Liver (tissue), 9 donors: ENCODE results near the gene RTN4RL1. TPM values are rescaled to one million over a fixed set of nuclear protein-coding genes. Genes with fewer than 3 reads are reported as not detected.
A peak's percentile ranks its signal among the peaks of the same experiment; 100 is the strongest.

Source experiments
- DNase-seq: peaks from one replicate; pipeline ENCODE4 v3.0.0-alpha.2; 2017; ENCODE audit warnings: low spot score
- H3K27ac ChIP-seq, 2 donors: one replicate each; pipeline ENCODE4 v1.7.0; 2013; ENCODE audit warnings: inconsistent platforms in 2 of 2, low read length in 2 of 2, control low read depth in 1 of 2, low read depth in 1 of 2, mild to moderate bottlenecking in 1 of 2
- H3K27me3 ChIP-seq, 4 donors: one replicate each; pipeline versions ENCODE4 v1.6.1 to v1.7.0; 2013; ENCODE audit warnings: low read length in 3 of 4, inconsistent platforms in 1 of 4, mild to moderate bottlenecking in 1 of 4, moderate library complexity in 1 of 4; ENCODE audit not compliant: control insufficient read depth in 4 of 4, insufficient read depth in 4 of 4
- H3K36me3 ChIP-seq, 4 donors: one replicate each; pipeline versions ENCODE4 v1.6.1 to v1.7.0; 2013; ENCODE audit warnings: low read length in 3 of 4, mild to moderate bottlenecking in 3 of 4, low read depth in 1 of 4, moderate library complexity in 1 of 4; ENCODE audit not compliant: control insufficient read depth in 4 of 4, insufficient read depth in 3 of 4
- H3K4me1 ChIP-seq, 4 donors: one replicate each; pipeline versions ENCODE4 v1.6.1 to v1.7.0; 2013; ENCODE audit warnings: low read length in 3 of 4, mild to moderate bottlenecking in 3 of 4, moderate library complexity in 1 of 4; ENCODE audit not compliant: control insufficient read depth in 4 of 4, insufficient read depth in 4 of 4
- H3K4me3 ChIP-seq, 3 donors: one replicate each; pipeline versions ENCODE4 v1.6.1 to v1.7.0; 2013; ENCODE audit warnings: low read length in 3 of 3, control low read depth in 1 of 3, low read depth in 1 of 3, mild to moderate bottlenecking in 1 of 3
- H3K9ac ChIP-seq, 2 donors: one replicate each; pipeline ENCODE4 v1.7.0; 2013; ENCODE audit warnings: low read length in 2 of 2, mild to moderate bottlenecking in 2 of 2, moderate library complexity in 2 of 2, control low read depth in 1 of 2, low read depth in 1 of 2
- H3K9me3 ChIP-seq, 4 donors: one replicate each; pipeline versions ENCODE4 v1.6.1 to v1.7.0; 2013; ENCODE audit warnings: low read length in 3 of 4; ENCODE audit not compliant: control insufficient read depth in 4 of 4
- FOXA1 ChIP-seq: IDR thresholded peaks from 2 replicates; pipeline ENCODE4 v1.6.1; 2016; ENCODE audit warnings: antibody characterized with exemption
- FOXA2 ChIP-seq: IDR thresholded peaks from 2 replicates; pipeline ENCODE4 v1.6.1; 2016; ENCODE audit warnings: antibody characterized with exemption
- GABPA ChIP-seq, 2 donors: IDR thresholded peaks in 1 of 2; conservative IDR thresholded peaks in 1 of 2; 2 replicates each; pipeline ENCODE4 v1.6.1; 2016; ENCODE audit warnings: antibody characterized with exemption in 2 of 2, mild to moderate bottlenecking in 1 of 2, moderate library complexity in 1 of 2
- HNF4A ChIP-seq, 2 donors: conservative IDR thresholded peaks; 2 replicates each; pipeline ENCODE4 v1.6.1; 2016; ENCODE audit warnings: antibody characterized with exemption in 2 of 2, mild to moderate bottlenecking in 2 of 2
- HNF4G ChIP-seq: IDR thresholded peaks from 2 replicates; pipeline ENCODE4 v1.6.1; 2016; ENCODE audit warnings: antibody characterized with exemption
- JUND ChIP-seq, 2 donors: IDR thresholded peaks; 2 replicates each; pipeline ENCODE4 v1.6.1; 2016; ENCODE audit warnings: antibody characterized with exemption in 2 of 2
- NR2F2 ChIP-seq: IDR thresholded peaks from 2 replicates; pipeline ENCODE4 v1.6.1; 2016; ENCODE audit warnings: antibody characterized with exemption
- RAD21 ChIP-seq, 2 donors: IDR thresholded peaks; 2 replicates each; pipeline ENCODE4 v1.6.1; 2016; ENCODE audit warnings: antibody characterized with exemption in 2 of 2, mild to moderate bottlenecking in 2 of 2
- RXRA ChIP-seq, 2 donors: IDR thresholded peaks; 2 replicates each; pipeline ENCODE4 v1.6.1; 2017 to 2018; ENCODE audit warnings: antibody characterized with exemption in 2 of 2, mild to moderate bottlenecking in 1 of 2
- SP1 ChIP-seq: IDR thresholded peaks from 2 replicates; pipeline ENCODE4 v1.6.1; 2018; ENCODE audit warnings: antibody characterized with exemption, mild to moderate bottlenecking
- TAF1 ChIP-seq: conservative IDR thresholded peaks from 2 replicates; pipeline ENCODE4 v1.6.1; 2016; ENCODE audit warnings: antibody characterized with exemption, mild to moderate bottlenecking
- YY1 ChIP-seq: IDR thresholded peaks from 2 replicates; pipeline ENCODE4 v1.6.1; 2016; ENCODE audit warnings: antibody characterized with exemption, mild to moderate bottlenecking
- WGBS: extraction: QIAGEN DNeasy Blood & Tissue Kit; methylation state at CpG from one replicate; pipeline ENCODE4 v1.1.7; 2013; 5-methylcytosine and 5-hydroxymethylcytosine counted together
- polyA plus RNA-seq, 2 donors: library from polyadenylated mRNA; stranded (reverse) in 1 of 2; unstranded in 1 of 2; fragments of 200-250 nt in 1 of 2; fragments of >200 nt in 1 of 2; fragmentation: Nextera tagmentation in 1 of 2; extraction: Ambion mirVana in 1 of 2; gene quantifications; one replicate each; pipeline versions ENCODE4 v1.2.1 to v1.2.3, GENCODE V29; 2013 to 2015
- total RNA-seq, 2 donors: library from RNA; depleted of rRNA; stranded (reverse); fragments of >200 nt; gene quantifications; one replicate each; pipeline ENCODE4 v1.2.3, GENCODE V29; 2014
- TF ChIP-seq, protein P1 (sequence below): IDR thresholded peaks from 2 replicates; pipeline ENCODE4 v1.6.1; 2016; ENCODE audit warnings: antibody characterized with exemption
- TF ChIP-seq, protein P2 (sequence below): IDR thresholded peaks from 2 replicates; pipeline ENCODE4 v1.6.1; 2016; ENCODE audit warnings: antibody characterized with exemption
- TF ChIP-seq, protein P3 (sequence below): fragments of 150-350 bp; IDR thresholded peaks from 2 replicates; pipeline ENCODE4 v1.5.1; 2017; ENCODE audit warnings: improper control_type of control experiment, low read depth, low read length; ENCODE audit not compliant: missing input control
- TF ChIP-seq, protein P4 (sequence below): IDR thresholded peaks from 2 replicates; pipeline ENCODE4 v1.6.1; 2016; ENCODE audit warnings: antibody characterized with exemption, mild to moderate bottlenecking
- donor health status: healthy.
- donor health status: healthy.
- donor health status: healthy.
- donor health status: healthy.
- donor health status: healthy.

Gene RTN4RL1
- total and polyA plus RNA-seq, 4 donors = 0.04 to 5.4 (median 1.2) TPM

DNA sequence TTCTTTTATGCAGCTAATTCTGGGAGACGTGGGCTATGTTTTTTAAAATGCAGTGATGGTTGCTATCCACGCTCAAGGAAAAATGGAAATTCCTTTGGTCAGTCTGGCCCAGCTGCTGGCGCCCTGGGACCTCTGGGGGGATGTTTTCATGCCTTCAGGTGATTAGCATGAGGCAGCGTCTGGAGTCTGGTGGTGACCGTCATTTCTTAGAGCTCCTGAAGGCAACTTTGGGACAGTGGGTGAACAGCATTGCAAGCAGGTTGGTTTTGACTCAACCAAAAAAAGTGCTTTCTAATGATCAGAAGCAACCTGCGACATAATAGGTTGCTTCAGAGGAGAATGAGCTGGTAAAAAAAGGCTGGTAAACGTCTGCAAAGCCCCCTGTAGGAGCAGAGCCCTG lies 113.0 kb downstream of the RTN4RL1 start:
- H3K27me3 ChIP-seq = no peaks in the 10 kb centered on the region
- DNase-seq = no peak
- peaks cover 10 to 24% (median 24%) of the 10 kb centered on the region in 4 donors for H3K4me1 ChIP-seq
- no peaks in the 10 kb centered on the region for H3K9me3 ChIP-seq
- WGBS = 77% methylated on average over 7 of the region's 7 CpGs
- no peak overlapping the region for H3K27ac ChIP-seq
- H3K36me3 ChIP-seq = no peaks in the 10 kb centered on the region
- no peak overlapping the region for H3K9ac ChIP-seq
- TF ChIP-seq HNF4G = no peak
- TF ChIP-seq YY1 = no peak
- H3K4me3 ChIP-seq = no peak overlapping the region

DNA sequence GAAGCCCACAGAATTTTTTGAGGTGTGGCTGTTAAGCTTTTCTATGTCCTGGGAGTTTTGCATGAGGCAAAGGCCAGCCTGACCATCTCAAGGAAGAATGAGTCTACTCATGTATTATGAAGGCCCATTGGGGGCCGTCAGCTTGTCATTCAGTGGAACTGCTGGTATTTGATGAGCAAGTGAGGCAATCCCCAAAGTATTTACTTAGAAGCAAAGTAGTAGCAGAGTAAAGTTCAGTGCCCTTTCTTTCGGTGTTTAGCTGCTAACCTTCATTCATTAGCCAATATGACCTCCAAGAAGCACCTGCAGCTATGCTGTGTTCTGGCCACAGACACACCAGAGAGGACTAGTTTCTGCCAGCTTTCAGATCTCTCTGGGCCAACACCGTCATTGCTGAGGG lies 115.1 kb downstream of the RTN4RL1 start:
- Histone ChIP-seq H3K36me3 (no peaks in the 10 kb centered on the region), H3K9ac (no peak overlapping the region), H3K9me3 (no peaks in the 10 kb centered on the region), H3K4me3 (no peak overlapping the region), H3K27ac (no peak overlapping the region), H3K4me1 (peaks cover 11 to 25% (median 25%) of the 10 kb centered on the region in 4 donors), H3K27me3 (no peaks in the 10 kb centered on the region)
- 32% methylated on average over 3 of the region's 3 CpGs for WGBS
- no peak for DNase-seq
- TF ChIP-seq, protein P1, sequence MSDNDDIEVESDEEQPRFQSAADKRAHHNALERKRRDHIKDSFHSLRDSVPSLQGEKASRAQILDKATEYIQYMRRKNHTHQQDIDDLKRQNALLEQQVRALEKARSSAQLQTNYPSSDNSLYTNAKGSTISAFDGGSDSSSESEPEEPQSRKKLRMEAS = peak; percentile 60
- TF ChIP-seq SP1 (peak; percentile 64), NR2F2 (peak; percentile 13), HNF4G (no peak), YY1 (peak; percentile 54), FOXA2 (peak; percentile 88), RXRA (IDR thresholded peaks at IDR 0.05) (peak; percentile 93 to 95), RAD21 (IDR thresholded peaks at IDR 0.05) (peak; percentile 46 to 56), TAF1 (no peak), GABPA (IDR thresholded peaks at IDR 0.05 in 1 of 2, conservative IDR thresholded peaks at IDR 0.05 in 1 of 2) (no peak), FOXA1 (peak; percentile 85), HNF4A (conservative IDR thresholded peaks at IDR 0.05) (peak; percentile 78), JUND (IDR thresholded peaks at IDR 0.05) (peak in 1 of 2 donors; percentile 24)
- TF ChIP-seq, protein P2, sequence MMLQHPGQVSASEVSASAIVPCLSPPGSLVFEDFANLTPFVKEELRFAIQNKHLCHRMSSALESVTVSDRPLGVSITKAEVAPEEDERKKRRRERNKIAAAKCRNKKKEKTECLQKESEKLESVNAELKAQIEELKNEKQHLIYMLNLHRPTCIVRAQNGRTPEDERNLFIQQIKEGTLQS = peak; percentile 48
- TF ChIP-seq, protein P3, sequence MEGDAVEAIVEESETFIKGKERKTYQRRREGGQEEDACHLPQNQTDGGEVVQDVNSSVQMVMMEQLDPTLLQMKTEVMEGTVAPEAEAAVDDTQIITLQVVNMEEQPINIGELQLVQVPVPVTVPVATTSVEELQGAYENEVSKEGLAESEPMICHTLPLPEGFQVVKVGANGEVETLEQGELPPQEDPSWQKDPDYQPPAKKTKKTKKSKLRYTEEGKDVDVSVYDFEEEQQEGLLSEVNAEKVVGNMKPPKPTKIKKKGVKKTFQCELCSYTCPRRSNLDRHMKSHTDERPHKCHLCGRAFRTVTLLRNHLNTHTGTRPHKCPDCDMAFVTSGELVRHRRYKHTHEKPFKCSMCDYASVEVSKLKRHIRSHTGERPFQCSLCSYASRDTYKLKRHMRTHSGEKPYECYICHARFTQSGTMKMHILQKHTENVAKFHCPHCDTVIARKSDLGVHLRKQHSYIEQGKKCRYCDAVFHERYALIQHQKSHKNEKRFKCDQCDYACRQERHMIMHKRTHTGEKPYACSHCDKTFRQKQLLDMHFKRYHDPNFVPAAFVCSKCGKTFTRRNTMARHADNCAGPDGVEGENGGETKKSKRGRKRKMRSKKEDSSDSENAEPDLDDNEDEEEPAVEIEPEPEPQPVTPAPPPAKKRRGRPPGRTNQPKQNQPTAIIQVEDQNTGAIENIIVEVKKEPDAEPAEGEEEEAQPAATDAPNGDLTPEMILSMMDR = no peak
- TF ChIP-seq, protein P4, sequence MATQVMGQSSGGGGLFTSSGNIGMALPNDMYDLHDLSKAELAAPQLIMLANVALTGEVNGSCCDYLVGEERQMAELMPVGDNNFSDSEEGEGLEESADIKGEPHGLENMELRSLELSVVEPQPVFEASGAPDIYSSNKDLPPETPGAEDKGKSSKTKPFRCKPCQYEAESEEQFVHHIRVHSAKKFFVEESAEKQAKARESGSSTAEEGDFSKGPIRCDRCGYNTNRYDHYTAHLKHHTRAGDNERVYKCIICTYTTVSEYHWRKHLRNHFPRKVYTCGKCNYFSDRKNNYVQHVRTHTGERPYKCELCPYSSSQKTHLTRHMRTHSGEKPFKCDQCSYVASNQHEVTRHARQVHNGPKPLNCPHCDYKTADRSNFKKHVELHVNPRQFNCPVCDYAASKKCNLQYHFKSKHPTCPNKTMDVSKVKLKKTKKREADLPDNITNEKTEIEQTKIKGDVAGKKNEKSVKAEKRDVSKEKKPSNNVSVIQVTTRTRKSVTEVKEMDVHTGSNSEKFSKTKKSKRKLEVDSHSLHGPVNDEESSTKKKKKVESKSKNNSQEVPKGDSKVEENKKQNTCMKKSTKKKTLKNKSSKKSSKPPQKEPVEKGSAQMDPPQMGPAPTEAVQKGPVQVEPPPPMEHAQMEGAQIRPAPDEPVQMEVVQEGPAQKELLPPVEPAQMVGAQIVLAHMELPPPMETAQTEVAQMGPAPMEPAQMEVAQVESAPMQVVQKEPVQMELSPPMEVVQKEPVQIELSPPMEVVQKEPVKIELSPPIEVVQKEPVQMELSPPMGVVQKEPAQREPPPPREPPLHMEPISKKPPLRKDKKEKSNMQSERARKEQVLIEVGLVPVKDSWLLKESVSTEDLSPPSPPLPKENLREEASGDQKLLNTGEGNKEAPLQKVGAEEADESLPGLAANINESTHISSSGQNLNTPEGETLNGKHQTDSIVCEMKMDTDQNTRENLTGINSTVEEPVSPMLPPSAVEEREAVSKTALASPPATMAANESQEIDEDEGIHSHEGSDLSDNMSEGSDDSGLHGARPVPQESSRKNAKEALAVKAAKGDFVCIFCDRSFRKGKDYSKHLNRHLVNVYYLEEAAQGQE = no peak
